ENCODE measurements around the gene LRRC51.

DNA sequence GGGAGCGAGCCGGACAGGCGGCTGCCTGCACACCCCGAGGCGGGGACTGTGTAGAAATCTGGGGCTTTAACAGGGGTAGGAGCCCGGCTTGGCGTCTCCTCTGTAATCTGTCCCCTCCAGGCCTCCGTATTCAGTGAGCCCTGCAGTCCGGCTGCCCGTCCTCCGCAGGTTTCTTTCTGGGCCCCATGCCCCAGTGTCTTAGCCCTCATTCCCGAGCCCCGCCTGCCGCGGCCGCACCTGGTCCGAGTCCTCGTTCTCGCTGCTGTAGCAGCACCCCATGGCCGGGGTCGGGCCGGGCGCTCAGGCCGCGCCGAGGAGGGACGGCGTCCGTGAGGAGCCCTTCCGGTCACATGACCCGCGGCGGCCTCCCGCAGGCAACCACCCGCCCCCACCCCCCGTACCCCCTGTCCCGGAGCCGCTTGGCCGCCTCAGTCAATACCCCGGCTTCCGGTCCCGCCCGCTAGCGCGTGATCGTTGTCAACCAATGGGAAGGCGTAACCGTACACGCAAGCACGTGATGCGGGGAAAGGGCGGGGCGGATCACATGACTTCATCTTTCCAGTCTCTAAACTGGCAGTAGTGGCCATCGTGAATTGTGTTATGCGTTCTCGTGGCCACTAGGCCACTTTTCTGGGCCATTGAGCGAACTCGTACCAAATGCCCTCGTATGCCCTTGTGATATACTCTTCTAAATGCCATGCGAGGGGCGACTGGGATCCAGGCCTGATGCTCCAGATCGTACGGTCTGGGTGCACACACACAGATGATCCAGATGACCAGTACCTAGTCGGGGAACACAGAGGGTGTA, 22.5 kb downstream of the LRRC51 start, which contains the start of gene LAMTOR1:
- TF ChIP-seq, protein P1, sequence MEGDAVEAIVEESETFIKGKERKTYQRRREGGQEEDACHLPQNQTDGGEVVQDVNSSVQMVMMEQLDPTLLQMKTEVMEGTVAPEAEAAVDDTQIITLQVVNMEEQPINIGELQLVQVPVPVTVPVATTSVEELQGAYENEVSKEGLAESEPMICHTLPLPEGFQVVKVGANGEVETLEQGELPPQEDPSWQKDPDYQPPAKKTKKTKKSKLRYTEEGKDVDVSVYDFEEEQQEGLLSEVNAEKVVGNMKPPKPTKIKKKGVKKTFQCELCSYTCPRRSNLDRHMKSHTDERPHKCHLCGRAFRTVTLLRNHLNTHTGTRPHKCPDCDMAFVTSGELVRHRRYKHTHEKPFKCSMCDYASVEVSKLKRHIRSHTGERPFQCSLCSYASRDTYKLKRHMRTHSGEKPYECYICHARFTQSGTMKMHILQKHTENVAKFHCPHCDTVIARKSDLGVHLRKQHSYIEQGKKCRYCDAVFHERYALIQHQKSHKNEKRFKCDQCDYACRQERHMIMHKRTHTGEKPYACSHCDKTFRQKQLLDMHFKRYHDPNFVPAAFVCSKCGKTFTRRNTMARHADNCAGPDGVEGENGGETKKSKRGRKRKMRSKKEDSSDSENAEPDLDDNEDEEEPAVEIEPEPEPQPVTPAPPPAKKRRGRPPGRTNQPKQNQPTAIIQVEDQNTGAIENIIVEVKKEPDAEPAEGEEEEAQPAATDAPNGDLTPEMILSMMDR (conservative IDR thresholded peaks at IDR 0.05; ENCODE audit: low read depth, low read length) = peak; percentile 48
- peak; percentile 84; the same call in 1 of the 2 replicates for TF ChIP-seq FOS (IDR thresholded peaks at IDR 0.05; ENCODE audit: low read depth, low read length)
- peak; percentile 37 for TF ChIP-seq RAD21 (IDR thresholded peaks at IDR 0.05; ENCODE audit: low read length)
- TF ChIP-seq, protein P2, sequence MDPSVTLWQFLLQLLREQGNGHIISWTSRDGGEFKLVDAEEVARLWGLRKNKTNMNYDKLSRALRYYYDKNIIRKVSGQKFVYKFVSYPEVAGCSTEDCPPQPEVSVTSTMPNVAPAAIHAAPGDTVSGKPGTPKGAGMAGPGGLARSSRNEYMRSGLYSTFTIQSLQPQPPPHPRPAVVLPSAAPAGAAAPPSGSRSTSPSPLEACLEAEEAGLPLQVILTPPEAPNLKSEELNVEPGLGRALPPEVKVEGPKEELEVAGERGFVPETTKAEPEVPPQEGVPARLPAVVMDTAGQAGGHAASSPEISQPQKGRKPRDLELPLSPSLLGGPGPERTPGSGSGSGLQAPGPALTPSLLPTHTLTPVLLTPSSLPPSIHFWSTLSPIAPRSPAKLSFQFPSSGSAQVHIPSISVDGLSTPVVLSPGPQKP (IDR thresholded peaks at IDR 0.05; ENCODE audit: borderline replicate concordance, low read depth, low read length) = no peak
- peak; percentile 93 for TF ChIP-seq POLR2A (IDR thresholded peaks at IDR 0.05; ENCODE audit: low read depth, low read length)
- no peak for TF ChIP-seq MAFK (IDR thresholded peaks at IDR 0.05; ENCODE audit: low read depth, low read length)
- peak; percentile 53; the same call in 1 of the 2 replicates for TF ChIP-seq MXI1 (IDR thresholded peaks at IDR 0.05; ENCODE audit: borderline replicate concordance, low read depth, low read length)
- peak; percentile 42 for TF ChIP-seq RCOR1 (IDR thresholded peaks at IDR 0.05; ENCODE audit: insufficient replicate concordance, low read length)
- TF ChIP-seq RFX5 (IDR thresholded peaks at IDR 0.05; ENCODE audit: low read depth, low read length) = no peak
- TF ChIP-seq, protein P3, sequence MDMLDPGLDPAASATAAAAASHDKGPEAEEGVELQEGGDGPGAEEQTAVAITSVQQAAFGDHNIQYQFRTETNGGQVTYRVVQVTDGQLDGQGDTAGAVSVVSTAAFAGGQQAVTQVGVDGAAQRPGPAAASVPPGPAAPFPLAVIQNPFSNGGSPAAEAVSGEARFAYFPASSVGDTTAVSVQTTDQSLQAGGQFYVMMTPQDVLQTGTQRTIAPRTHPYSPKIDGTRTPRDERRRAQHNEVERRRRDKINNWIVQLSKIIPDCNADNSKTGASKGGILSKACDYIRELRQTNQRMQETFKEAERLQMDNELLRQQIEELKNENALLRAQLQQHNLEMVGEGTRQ (IDR thresholded peaks at IDR 0.05; ENCODE audit: low read depth, low read length) = peak; percentile 99
- TF ChIP-seq CHD1 (IDR thresholded peaks at IDR 0.05; ENCODE audit: low read depth, low read length) = no peak
- TF ChIP-seq SMC3 (IDR thresholded peaks at IDR 0.05; ENCODE audit: low read depth, low read length) = peak; percentile 39
- TF ChIP-seq NFE2L2 (IDR thresholded peaks at IDR 0.05; ENCODE audit: low read depth, low read length) = no peak
